HepG2 (cell line): ENCODE measurements around the gene HID1. TPM values are rescaled to one million over a fixed set of nuclear protein-coding genes. Genes with fewer than 3 reads are reported as not detected.
A peak's percentile ranks its signal among the peaks of the same experiment; 100 is the strongest.

Source experiments
- ATAC-seq: fragments of 200-7000 bp; cut with Tn5 transposase; 3 replicates; pipeline ENCODE4 v1.9.1; 2020; ENCODE audit warnings: mild to moderate bottlenecking, moderate library complexity
- BruUV-seq: library from RNA; stranded (reverse); fragments of 400-500 nt; replicated peaks from 2 replicates; lab custom pipeline; 2021; lab: Mats Ljungman, UMichigan
- CTCF ChIA-PET: fragments of 300-600 bp; formaldehyde crosslinking; extraction: SDS; loops from one replicate; lab custom pipeline; 2021; ENCODE audit warnings: low total read pairs, inconsistent platforms, low intra/inter-chr PET ratio; lab: Yijun Ruan, JAX
- POLR2A ChIA-PET: fragments of 350-600 bp; sonication (Branson Sonifier 250); formaldehyde crosslinking; loops from one replicate; lab custom pipeline; 2020; ENCODE audit warnings: antibody characterized with exemption, inconsistent platforms; lab: Yijun Ruan, JAX
- DNase-seq: peaks from one replicate; pipeline ENCODE4 v3.0.0-alpha.2; 2015; ENCODE audit warnings: low spot score
- FAIRE-seq: peaks from 3 replicates; lab custom pipeline; 2011; peaks lifted over from hg19 to GRCh38; lab: Jason Lieb, UNC
- H2AFZ ChIP-seq: one replicate; pipeline ENCODE4 v1.6.1; 2011; ENCODE audit warnings: low read length, inconsistent platforms
- H3K27ac ChIP-seq: fragments of 300-600 bp; 3 replicates; pipeline ENCODE4 v1.8.0; 2011; ENCODE audit warnings: mixed run types, mild to moderate bottlenecking, mixed read lengths, low read length, inconsistent platforms; ENCODE audit not compliant: insufficient read depth; ENCODE audit errors: extremely low read length
- H3K27me3 ChIP-seq, 2 experiments: fragments of 200-600 bp in 1 of 2; 2 replicates in 1 of 2; 3 replicates in 1 of 2; pipeline versions ENCODE4 v1.6.0 to v1.8.0; 2011; ENCODE audit warnings: low read length in 2 of 2, mild to moderate bottlenecking in 2 of 2, moderate library complexity in 2 of 2, inconsistent platforms in 1 of 2; ENCODE audit not compliant: insufficient read depth in 2 of 2, control insufficient read depth in 1 of 2
- H3K36me3 ChIP-seq, 2 experiments: fragments of 200-600 bp in 1 of 2; replicated peaks in 1 of 2; 2 replicates in 1 of 2; 3 replicates in 1 of 2; pipeline versions ENCODE4 v1.5.1 to v1.8.0; 2011; ENCODE audit warnings: low read length in 2 of 2, inconsistent platforms in 1 of 2; ENCODE audit not compliant: insufficient read depth in 2 of 2, control insufficient read depth in 1 of 2
- H3K4me1 ChIP-seq: 2 replicates; pipeline ENCODE4 v1.5.1; 2012; ENCODE audit warnings: low read length, inconsistent platforms; ENCODE audit not compliant: insufficient read depth
- H3K4me2 ChIP-seq: 2 replicates; pipeline ENCODE4 v1.6.0; 2011; ENCODE audit warnings: low read depth, low read length, inconsistent platforms
- H3K4me3 ChIP-seq, 3 experiments: fragments of 200-600 bp in 1 of 3; sonication (generic), shearing (Covaris generic) in 1 of 3; replicated peaks in 1 of 3; 2 replicates each; pipeline ENCODE4 v1.5.1; 2011 to 2016; ENCODE audit warnings: low read length in 3 of 3, inconsistent platforms in 2 of 3, low read depth in 2 of 3, mild to moderate bottlenecking in 2 of 3, control low read depth in 1 of 3, mixed read lengths in 1 of 3; ENCODE audit not compliant: insufficient read depth in 1 of 3
- H3K79me2 ChIP-seq: one replicate; pipeline ENCODE4 v1.6.1; 2011; ENCODE audit warnings: low read length, inconsistent platforms; ENCODE audit not compliant: insufficient read depth
- H3K9ac ChIP-seq: 2 replicates; pipeline ENCODE4 v1.6.0; 2011; ENCODE audit warnings: mild to moderate bottlenecking, low read depth, low read length, inconsistent platforms; ENCODE audit not compliant: insufficient read depth
- H3K9me3 ChIP-seq: 2 replicates; pipeline ENCODE4 v1.5.1; 2012; ENCODE audit warnings: mild to moderate bottlenecking, low read length
- H4K20me1 ChIP-seq: 2 replicates; pipeline ENCODE4 v1.6.0; 2011; ENCODE audit warnings: inconsistent platforms, mild to moderate bottlenecking, low read length, moderate library complexity; ENCODE audit not compliant: insufficient read depth
- HNRNPLL ChIP-seq: fragments of 200-400 bp; formaldehyde crosslinking; IDR thresholded peaks from 2 replicates; pipeline ENCODE4 v1.6.1; 2017; ENCODE audit warnings: mild to moderate bottlenecking, low read depth, low read length; ENCODE audit not compliant: poor library complexity, severe bottlenecking
- HOXA3 ChIP-seq: sonication (generic); formaldehyde crosslinking; IDR thresholded peaks from 2 replicates; pipeline ENCODE4 v1.5.0; 2020; ENCODE audit warnings: missing genetic modification reagents
- KDM6A ChIP-seq: IDR thresholded peaks from 2 replicates; pipeline ENCODE4 v1.6.1; 2016; ENCODE audit warnings: low read depth
- KLF6 ChIP-seq: IDR thresholded peaks from 2 replicates; pipeline ENCODE4 v1.8.0; 2016; ENCODE audit warnings: missing biosample characterization, missing genetic modification reagents
- MXI1 ChIP-seq: IDR thresholded peaks from 3 replicates; pipeline ENCODE4 v1.6.1; 2012; ENCODE audit warnings: low read depth, low read length, inconsistent platforms, borderline replicate concordance
- NBN ChIP-seq: fragments of 450-650 bp; conservative IDR thresholded peaks from 2 replicates; pipeline ENCODE4 v1.6.1; 2017
- RELA ChIP-seq: sonication (generic); formaldehyde crosslinking; IDR thresholded peaks from 2 replicates; pipeline ENCODE4 v1.4.0; 2020; ENCODE audit warnings: missing genetic modification reagents
- SKI ChIP-seq: fragments of 450-650 bp; IDR thresholded peaks from one replicate; pipeline ENCODE4 v1.6.1; 2018; ENCODE audit warnings: mild to moderate bottlenecking; ENCODE audit not compliant: partially characterized antibody
- ZFP36 ChIP-seq: fragments of 150-350 bp; IDR thresholded peaks from 2 replicates; pipeline ENCODE4 v1.6.1; 2018; ENCODE audit warnings: borderline replicate concordance, low read length, low read depth; ENCODE audit not compliant: partially characterized antibody
- ZNF335 ChIP-seq: sonication (generic); formaldehyde crosslinking; IDR thresholded peaks from 2 replicates; pipeline ENCODE4 v1.4.0; 2020; ENCODE audit warnings: missing genetic modification reagents
- ZNF776 ChIP-seq: sonication (generic); formaldehyde crosslinking; IDR thresholded peaks from 2 replicates; pipeline ENCODE4 v1.4.0; 2020; ENCODE audit warnings: mild to moderate bottlenecking, missing genetic modification reagents
- ZNF777 ChIP-seq: sonication (generic); formaldehyde crosslinking; IDR thresholded peaks from 2 replicates; pipeline ENCODE4 v1.4.0; 2020; ENCODE audit warnings: missing genetic modification reagents
- WGBS: methylation state at CpG from one replicate; pipeline ENCODE4 v1.1.6; 2017; ENCODE audit warnings: low lambda C conversion rate; 5-methylcytosine and 5-hydroxymethylcytosine counted together
- in situ Hi-C: cut with HindIII; loops from 2 replicates; pipeline ENCODE4 v1.10.0; 2017; ENCODE audit warnings: low pct_unique_long_range_greater_than_20kb; ENCODE audit not compliant: extremely low pct_ligation_motif_present
- intact Hi-C: fragments of 100-400 bp; cut with micrococcal nuclease; formaldehyde crosslinking; loops from one replicate; pipeline ENCODE4 v1.10.0; 2022; ENCODE audit not compliant: unreplicated experiment
- polyA plus RNA-seq, 8 experiments: library from polyadenylated mRNA; depleted of rRNA in 3 of 8; stranded (reverse) in 7 of 8; unstranded in 1 of 8; fragments of >200 nt; fragmentation: Illumina TruSeq in 4 of 8; extraction: Trizol in 4 of 8; gene quantifications; 2 replicates each; pipeline versions ENCODE4 v1.2.1 to v1.2.3, GENCODE V29; 2011 to 2016; ENCODE audit warnings: low read depth in 4 of 8, missing spikeins in 1 of 8, mixed read lengths in 1 of 8; ENCODE audit not compliant: insufficient read depth in 1 of 8
- total RNA-seq, 5 experiments: library from RNA; depleted of rRNA; stranded (reverse); fragments of >200 nt; fragmentation: Illumina TruSeq; extraction: Trizol; gene quantifications; 2 replicates each; pipeline ENCODE4 v1.2.3, GENCODE V29; 2016; ENCODE audit warnings: low read depth in 1 of 5
- TF ChIP-seq, protein P1 (sequence below): sonication (generic); formaldehyde crosslinking; IDR thresholded peaks from 2 replicates; pipeline ENCODE4 v1.8.0; 2022; ENCODE audit warnings: mild to moderate bottlenecking, missing genetic modification reagents, moderate library complexity
- TF ChIP-seq, protein P2 (sequence below): sonication (generic); formaldehyde crosslinking; IDR thresholded peaks from 2 replicates; pipeline ENCODE4 v1.9.0; 2021; ENCODE audit warnings: mild to moderate bottlenecking, missing genetic modification reagents

Gene HID1
- total and polyA plus RNA-seq, 2 of the 13 experiments (the other 11 are each of a cell fraction or from before 2014, with no cell fraction given) = 2.1 to 10.6 TPM

- TF ChIP-seq HOXA3 (CRISPR knock-in tag) = no peak
These were observed 15.6 kb upstream of the HID1 start (continued) for GRCh38 chr17:74987909-74988711.

- no TSS peak for BruUV-seq
- DNase-seq (peak; percentile 86), FAIRE-seq (peak; percentile 93), ATAC-seq (peak; percentile 91)
- H3K79me2 ChIP-seq = no peaks in the 10 kb centered on the region
- no peak within 1 kb of the TSS for H3K27ac ChIP-seq
- H3K4me2 ChIP-seq = peak within 1 kb of the TSS; percentile 75
- H2AFZ ChIP-seq = no peak within 1 kb of the TSS
- ChIA-PET CTCF (no interaction called here), POLR2A (interaction anchor here (1.0 to 3.7 kb wide), 9 partner anchors 9 to 144 kb away, joined by 3 to 50 read pairs (median 6); partner anchors contain the start of genes ARMC7, ATP5PD, HID1 and MRPL58)
- intact Hi-C loops = loop anchor here (1.0 kb wide), 1 partner anchor 47 kb away; no protein-coding TSS in a partner anchor
- H3K4me3 ChIP-seq = peak within 1 kb of the TSS; percentile 63 to 82 (median 80)
- H3K9me3 ChIP-seq = no peaks in the 10 kb centered on the region
- WGBS = 0% methylated on average over 18 of the region's 51 CpGs
- no peaks in the 10 kb centered on the region for H4K20me1 ChIP-seq
- in situ Hi-C loops = no loop called here
- H3K9ac ChIP-seq = peak within 1 kb of the TSS; percentile 41; the same call in 1 of the 2 replicates
- H3K36me3 ChIP-seq = no peaks in the 10 kb centered on the region
- peaks cover 54% of the 10 kb centered on the region for H3K4me1 ChIP-seq
- H3K27me3 ChIP-seq = peaks cover 0 to 9% of the 10 kb centered on the region in 2 experiments; a peak in 2 of 5 replicates
- TF ChIP-seq KLF6 (CRISPR knock-in tag) (peak; percentile 66), MXI1 (peak; percentile 31; the same call in 1 of the 3 replicates), ZNF776 (CRISPR knock-in tag) (0 out of 2 replicates have a peak, but pooled peaks have one; percentile 82), RELA (CRISPR knock-in tag) (no peak), HNRNPLL (peak; percentile 82), ZFP36 (no peak), ZNF335 (CRISPR knock-in tag) (no peak), SKI (peak; percentile 15), ZNF777 (peak; percentile 82), KDM6A (no peak), NBN (no peak)
- TF ChIP-seq, protein P1, sequence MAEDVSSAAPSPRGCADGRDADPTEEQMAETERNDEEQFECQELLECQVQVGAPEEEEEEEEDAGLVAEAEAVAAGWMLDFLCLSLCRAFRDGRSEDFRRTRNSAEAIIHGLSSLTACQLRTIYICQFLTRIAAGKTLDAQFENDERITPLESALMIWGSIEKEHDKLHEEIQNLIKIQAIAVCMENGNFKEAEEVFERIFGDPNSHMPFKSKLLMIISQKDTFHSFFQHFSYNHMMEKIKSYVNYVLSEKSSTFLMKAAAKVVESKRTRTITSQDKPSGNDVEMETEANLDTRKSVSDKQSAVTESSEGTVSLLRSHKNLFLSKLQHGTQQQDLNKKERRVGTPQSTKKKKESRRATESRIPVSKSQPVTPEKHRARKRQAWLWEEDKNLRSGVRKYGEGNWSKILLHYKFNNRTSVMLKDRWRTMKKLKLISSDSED (CRISPR knock-in tag) = 0 out of 2 replicates have a peak, but pooled peaks have one; percentile 25
- TF ChIP-seq, protein P2, sequence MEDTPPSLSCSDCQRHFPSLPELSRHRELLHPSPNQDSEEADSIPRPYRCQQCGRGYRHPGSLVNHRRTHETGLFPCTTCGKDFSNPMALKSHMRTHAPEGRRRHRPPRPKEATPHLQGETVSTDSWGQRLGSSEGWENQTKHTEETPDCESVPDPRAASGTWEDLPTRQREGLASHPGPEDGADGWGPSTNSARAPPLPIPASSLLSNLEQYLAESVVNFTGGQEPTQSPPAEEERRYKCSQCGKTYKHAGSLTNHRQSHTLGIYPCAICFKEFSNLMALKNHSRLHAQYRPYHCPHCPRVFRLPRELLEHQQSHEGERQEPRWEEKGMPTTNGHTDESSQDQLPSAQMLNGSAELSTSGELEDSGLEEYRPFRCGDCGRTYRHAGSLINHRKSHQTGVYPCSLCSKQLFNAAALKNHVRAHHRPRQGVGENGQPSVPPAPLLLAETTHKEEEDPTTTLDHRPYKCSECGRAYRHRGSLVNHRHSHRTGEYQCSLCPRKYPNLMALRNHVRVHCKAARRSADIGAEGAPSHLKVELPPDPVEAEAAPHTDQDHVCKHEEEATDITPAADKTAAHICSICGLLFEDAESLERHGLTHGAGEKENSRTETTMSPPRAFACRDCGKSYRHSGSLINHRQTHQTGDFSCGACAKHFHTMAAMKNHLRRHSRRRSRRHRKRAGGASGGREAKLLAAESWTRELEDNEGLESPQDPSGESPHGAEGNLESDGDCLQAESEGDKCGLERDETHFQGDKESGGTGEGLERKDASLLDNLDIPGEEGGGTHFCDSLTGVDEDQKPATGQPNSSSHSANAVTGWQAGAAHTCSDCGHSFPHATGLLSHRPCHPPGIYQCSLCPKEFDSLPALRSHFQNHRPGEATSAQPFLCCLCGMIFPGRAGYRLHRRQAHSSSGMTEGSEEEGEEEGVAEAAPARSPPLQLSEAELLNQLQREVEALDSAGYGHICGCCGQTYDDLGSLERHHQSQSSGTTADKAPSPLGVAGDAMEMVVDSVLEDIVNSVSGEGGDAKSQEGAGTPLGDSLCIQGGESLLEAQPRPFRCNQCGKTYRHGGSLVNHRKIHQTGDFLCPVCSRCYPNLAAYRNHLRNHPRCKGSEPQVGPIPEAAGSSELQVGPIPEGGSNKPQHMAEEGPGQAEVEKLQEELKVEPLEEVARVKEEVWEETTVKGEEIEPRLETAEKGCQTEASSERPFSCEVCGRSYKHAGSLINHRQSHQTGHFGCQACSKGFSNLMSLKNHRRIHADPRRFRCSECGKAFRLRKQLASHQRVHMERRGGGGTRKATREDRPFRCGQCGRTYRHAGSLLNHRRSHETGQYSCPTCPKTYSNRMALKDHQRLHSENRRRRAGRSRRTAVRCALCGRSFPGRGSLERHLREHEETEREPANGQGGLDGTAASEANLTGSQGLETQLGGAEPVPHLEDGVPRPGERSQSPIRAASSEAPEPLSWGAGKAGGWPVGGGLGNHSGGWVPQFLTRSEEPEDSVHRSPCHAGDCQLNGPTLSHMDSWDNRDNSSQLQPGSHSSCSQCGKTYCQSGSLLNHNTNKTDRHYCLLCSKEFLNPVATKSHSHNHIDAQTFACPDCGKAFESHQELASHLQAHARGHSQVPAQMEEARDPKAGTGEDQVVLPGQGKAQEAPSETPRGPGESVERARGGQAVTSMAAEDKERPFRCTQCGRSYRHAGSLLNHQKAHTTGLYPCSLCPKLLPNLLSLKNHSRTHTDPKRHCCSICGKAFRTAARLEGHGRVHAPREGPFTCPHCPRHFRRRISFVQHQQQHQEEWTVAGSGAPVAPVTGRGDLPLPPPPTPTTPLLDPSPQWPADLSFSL (CRISPR knock-in tag) = no peak
These were observed 14.9 kb upstream of the HID1 start, which contains the start of gene CDR2L for GRCh38 chr17:74987418-74987908. TSS of gene CDR2L (plus strand) at chr17:74987632. CDS start at chr17:74988044, 412 bp downstream.
